Activated naive CD8-positive, alpha-beta T cell treated with anti-CD3 and anti-CD28 coated beads, Interleukin-2, amount 50 U/mL, for 16 hours (primary cell): Measurements from ENCODE around the gene ZNF700.
A peak's percentile ranks its signal among the peaks of the same experiment; 100 is the strongest.
"Not testable (repeated sequence)": the region's sequence is repeated elsewhere in the genome, so short reads cannot be mapped to it uniquely, and the experiment has no call there.

Experiments
- DNase-seq: peaks from one replicate; pipeline ENCODE4 v3.0.0-alpha.2; 2020; ENCODE audit warnings: low read depth, low spot score

Gene ZNF700

GRCh38 chr19:11987405-11988281 is 62.7 kb downstream of the ZNF700 start:
- peak; percentile 94 for DNase-seq

DNA sequence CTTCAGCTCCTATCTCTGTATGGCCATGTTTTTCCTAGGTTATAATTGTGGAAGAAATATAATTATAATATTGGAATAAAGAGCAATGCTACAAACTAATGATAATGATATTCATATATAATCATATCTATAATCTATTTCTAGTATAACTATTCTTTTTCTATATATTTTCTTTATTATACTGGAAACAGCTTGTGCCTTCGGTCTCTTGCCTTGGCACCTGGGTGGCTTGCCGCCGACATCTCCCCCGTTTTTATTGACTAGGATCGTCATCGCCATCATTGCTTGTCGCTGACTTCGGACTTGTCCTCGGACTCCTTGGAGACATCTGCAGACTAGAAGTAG is 64.2 kb downstream of the ZNF700 start:
- DNase-seq, result no peak

GRCh38 chr19:11991921-11992320 is 67.0 kb downstream of the ZNF700 start:
- not testable (repeated sequence) for DNase-seq

DNA sequence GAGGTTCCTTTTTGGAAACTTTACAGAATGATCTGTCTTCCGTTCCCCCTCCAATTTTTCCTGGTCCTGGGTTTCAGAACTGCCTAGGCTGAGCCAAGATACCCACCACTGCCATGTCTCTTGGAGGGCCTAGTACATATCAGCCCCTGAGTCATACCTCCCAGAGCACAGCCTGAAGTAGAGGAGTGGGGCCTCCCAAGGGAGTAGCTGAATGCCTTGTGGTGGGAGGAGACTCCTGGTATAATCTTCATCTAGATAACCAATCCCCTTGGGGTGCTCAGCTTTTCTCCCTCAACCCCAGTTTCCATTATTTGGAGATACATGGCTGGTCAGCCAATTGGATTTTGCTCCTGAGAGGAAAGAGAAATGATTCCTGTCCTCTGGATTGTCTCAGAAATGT is 70.3 kb downstream of the ZNF700 start:
- DNase-seq, result no peak
